ENCODE results near the gene MAP2K3. TPM values are rescaled to one million over a fixed set of nuclear protein-coding genes. Genes with fewer than 3 reads are reported as not detected.
"Not testable (repeated sequence)": the region's sequence is repeated elsewhere in the genome, so short reads cannot be mapped to it uniquely, and the experiment has no call there.

The MAP2K3 gene
- total RNA-seq, 1 experiment from 2014 or later: 50.9 TPM

- no TSS peak for BruUV-seq (replicated peaks)
- Histone ChIP-seq H3K9me3 (no peaks in the 10 kb centered on the region), H3K4me3 (ENCODE audit: low read depth, low read length) (no peak overlapping the region), H3K36me3 (ENCODE audit: control insufficient read depth, insufficient read depth, low read length) (peaks cover 3% of the 10 kb centered on the region; the same call in 1 of the 2 replicates), H3K4me1 (no peaks in the 10 kb centered on the region), H3K27me3 (replicated peaks; ENCODE audit: control insufficient read depth, insufficient read depth, low read length) (no peaks in the 10 kb centered on the region)
- Mint-ChIP-seq H3K9me3 (ENCODE audit: unreplicated experiment) (no peaks in the 10 kb centered on the region), H3K27ac (ENCODE audit: unreplicated experiment) (no peak overlapping the region), H3K27me3 (ENCODE audit: insufficient read depth, unreplicated experiment) (no peaks in the 10 kb centered on the region), H3K36me3 (ENCODE audit: insufficient read depth, unreplicated experiment) (peaks cover 44% of the 10 kb centered on the region), H3K4me3 (ENCODE audit: unreplicated experiment) (no peak overlapping the region), H3K4me1 (ENCODE audit: low read depth, unreplicated experiment) (no peaks in the 10 kb centered on the region)
- intact Hi-C loops (cut with micrococcal nuclease; ENCODE audit: unreplicated experiment): no loop called here
- ChIA-PET CTCF (no interaction called here), POLR2A (no interaction called here)
- DNase-seq: no peak
- no peak for TF ChIP-seq CTCF (IDR thresholded peaks at IDR 0.05; ENCODE audit: insufficient read depth in 1 of 2, low read depth in 1 of 2, low read length in 1 of 2, severe bottlenecking in 1 of 2, unreplicated experiment in 1 of 2)
These were observed 18.4 kb downstream of the MAP2K3 start for GRCh38 chr17:21302711-21303425.

- Histone ChIP-seq H3K9me3 (no peaks in the 10 kb centered on the region), H3K4me1 (no peaks in the 10 kb centered on the region), H3K4me3 (ENCODE audit: low read depth, low read length) (no peak overlapping the region), H3K27me3 (replicated peaks; ENCODE audit: control insufficient read depth, insufficient read depth, low read length) (no peaks in the 10 kb centered on the region), H3K36me3 (ENCODE audit: control insufficient read depth, insufficient read depth, low read length) (peaks cover 3% of the 10 kb centered on the region; the same call in 1 of the 2 replicates)
- ChIA-PET POLR2A (no interaction called here), CTCF (no interaction called here)
- Mint-ChIP-seq H3K4me1 (ENCODE audit: low read depth, unreplicated experiment) (no peaks in the 10 kb centered on the region), H3K27ac (ENCODE audit: unreplicated experiment) (no peak overlapping the region), H3K36me3 (ENCODE audit: insufficient read depth, unreplicated experiment) (peaks cover 47% of the 10 kb centered on the region), H3K4me3 (ENCODE audit: unreplicated experiment) (no peak overlapping the region), H3K27me3 (ENCODE audit: insufficient read depth, unreplicated experiment) (no peaks in the 10 kb centered on the region), H3K9me3 (ENCODE audit: unreplicated experiment) (no peaks in the 10 kb centered on the region)
- BruUV-seq (replicated peaks): no TSS peak
- no peak for DNase-seq
- intact Hi-C loops (cut with micrococcal nuclease; ENCODE audit: unreplicated experiment): no loop called here
- TF ChIP-seq CTCF (IDR thresholded peaks at IDR 0.05; ENCODE audit: insufficient read depth in 1 of 2, low read depth in 1 of 2, low read length in 1 of 2, severe bottlenecking in 1 of 2, unreplicated experiment in 1 of 2): no peak
These were observed 19.0 kb downstream of the MAP2K3 start for GRCh38 chr17:21303441-21304065.

- Histone ChIP-seq H3K4me1 (no peaks in the 10 kb centered on the region), H3K9me3 (no peaks in the 10 kb centered on the region), H3K36me3 (ENCODE audit: control insufficient read depth, insufficient read depth, low read length) (peaks cover 3% of the 10 kb centered on the region; the same call in 1 of the 2 replicates), H3K4me3 (ENCODE audit: low read depth, low read length) (no peak overlapping the region), H3K27me3 (replicated peaks; ENCODE audit: control insufficient read depth, insufficient read depth, low read length) (no peaks in the 10 kb centered on the region)
- Mint-ChIP-seq H3K27ac (ENCODE audit: unreplicated experiment) (no peak overlapping the region), H3K36me3 (ENCODE audit: insufficient read depth, unreplicated experiment) (peaks cover 51% of the 10 kb centered on the region), H3K27me3 (ENCODE audit: insufficient read depth, unreplicated experiment) (no peaks in the 10 kb centered on the region), H3K4me1 (ENCODE audit: low read depth, unreplicated experiment) (no peaks in the 10 kb centered on the region), H3K9me3 (ENCODE audit: unreplicated experiment) (no peaks in the 10 kb centered on the region), H3K4me3 (ENCODE audit: unreplicated experiment) (no peak overlapping the region)
- peak in 1 of 2 experiments; percentile 38 for DNase-seq
- CTCF ChIA-PET: no interaction called here
- no TSS peak for BruUV-seq (replicated peaks)
- no peak for TF ChIP-seq CTCF (IDR thresholded peaks at IDR 0.05; ENCODE audit: insufficient read depth in 1 of 2, low read depth in 1 of 2, low read length in 1 of 2, severe bottlenecking in 1 of 2, unreplicated experiment in 1 of 2)
- POLR2A ChIA-PET: no interaction called here
- intact Hi-C loops (cut with micrococcal nuclease; ENCODE audit: unreplicated experiment): no loop called here
These were observed 19.6 kb downstream of the MAP2K3 start for GRCh38 chr17:21304091-21304490.

GRCh38 chr17:21304551-21305151 lies 20.1 kb downstream of the MAP2K3 start:
- BruUV-seq (replicated peaks); CTCF ChIA-PET; H3K4me1 ChIP-seq; H3K4me3 Mint-ChIP-seq (ENCODE audit: unreplicated experiment); H3K4me1 Mint-ChIP-seq (ENCODE audit: low read depth, unreplicated experiment); H3K27ac Mint-ChIP-seq (ENCODE audit: unreplicated experiment); H3K36me3 ChIP-seq (ENCODE audit: control insufficient read depth, insufficient read depth, low read length); H3K27me3 ChIP-seq (replicated peaks; ENCODE audit: control insufficient read depth, insufficient read depth, low read length); intact Hi-C loops (cut with micrococcal nuclease; ENCODE audit: unreplicated experiment); H3K4me3 ChIP-seq (ENCODE audit: low read depth, low read length); H3K27me3 Mint-ChIP-seq (ENCODE audit: insufficient read depth, unreplicated experiment); POLR2A ChIA-PET; H3K9me3 ChIP-seq; H3K9me3 Mint-ChIP-seq (ENCODE audit: unreplicated experiment): not testable (repeated sequence)
- peak in 1 of 2 experiments; percentile 29 for DNase-seq
- peaks cover 53% of the 10 kb centered on the region for H3K36me3 Mint-ChIP-seq (ENCODE audit: insufficient read depth, unreplicated experiment)
